ENCODE measurements around the gene HMGN5. TPM values are rescaled to one million over a fixed set of nuclear protein-coding genes. Genes with fewer than 3 reads are reported as not detected.

The HMGN5 gene
- polyA plus RNA-seq, 1 experiment: 1.0 TPM

DNA sequence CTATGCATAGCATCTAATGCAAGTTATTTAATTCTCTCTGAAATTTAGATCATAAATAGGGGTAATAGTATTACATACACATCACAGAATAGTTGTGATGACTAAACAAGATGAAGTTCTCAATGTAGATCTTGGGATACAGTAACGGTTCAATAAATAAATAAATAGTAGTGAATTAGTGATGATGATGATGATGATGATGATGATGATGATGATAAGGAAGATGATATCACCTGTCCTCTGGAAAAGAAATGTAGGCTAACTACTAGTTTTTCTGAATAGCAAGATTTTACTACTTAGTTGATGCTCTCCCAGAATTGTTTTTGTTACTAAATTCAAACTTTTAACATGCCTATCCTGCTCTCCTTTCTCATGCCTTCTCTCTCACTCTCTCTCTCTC lies 30.5 kb upstream of the HMGN5 start:
- Histone ChIP-seq H3K36me3 (ENCODE audit: control insufficient read depth, insufficient read depth, low read length) (no peaks in the 10 kb centered on the region), H3K27me3 (ENCODE audit: control insufficient read depth, insufficient read depth, low read length) (no peaks in the 10 kb centered on the region), H3K4me3 (ENCODE audit: low read depth, low read length) (no peak overlapping the region)
- CTCF ChIA-PET: interaction anchor here (0.6 kb wide), 1 partner anchor 9 kb away, joined by 3 read pairs; no protein-coding TSS in a partner anchor
- TF ChIP-seq CTCF (IDR thresholded peaks at IDR 0.05; ENCODE audit: insufficient read depth, low read depth, low read length): no peak
- DNase-seq (ENCODE audit: low read depth): no peak
- POLR2A ChIA-PET: no interaction called here

- CTCF ChIA-PET: no interaction called here
- POLR2A ChIA-PET: no interaction called here
- DNase-seq (ENCODE audit: low read depth): no peak
These were observed 29.8 kb upstream of the HMGN5 start for GRCh38 chrX:81231476-81231875.

DNA sequence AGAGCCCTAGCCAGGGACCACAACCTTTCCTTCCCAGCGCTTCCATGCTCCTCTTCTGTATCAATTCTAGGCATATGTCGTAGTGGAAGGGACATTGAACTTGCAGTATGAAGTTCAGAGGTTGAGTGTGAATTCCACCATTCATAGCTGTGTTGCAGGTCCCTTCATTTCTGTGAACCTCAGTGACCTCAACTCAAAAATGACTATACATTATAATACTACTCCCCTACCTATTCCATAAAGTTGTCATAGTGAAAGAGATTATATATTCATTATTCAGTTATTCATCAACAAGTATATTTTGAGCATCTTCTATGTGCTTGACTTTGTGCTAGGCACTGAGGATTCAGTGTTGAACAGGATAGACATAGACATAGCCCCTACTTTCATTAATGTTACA lies 28.2 kb upstream of the HMGN5 start:
- CTCF ChIA-PET: no interaction called here
- H3K36me3 ChIP-seq (ENCODE audit: control insufficient read depth, insufficient read depth, low read length): no peaks in the 10 kb centered on the region
- POLR2A ChIA-PET: no interaction called here
- no peak for TF ChIP-seq CTCF (IDR thresholded peaks at IDR 0.05; ENCODE audit: insufficient read depth, low read depth, low read length)
- no peak overlapping the region for H3K4me3 ChIP-seq (ENCODE audit: low read depth, low read length)
- no peak for DNase-seq (ENCODE audit: low read depth)
- H3K27me3 ChIP-seq (ENCODE audit: control insufficient read depth, insufficient read depth, low read length): no peaks in the 10 kb centered on the region

More at GRCh38 chrX:81231476-81231875, 29.8 kb upstream of the HMGN5 start:
- no peak for TF ChIP-seq CTCF (IDR thresholded peaks at IDR 0.05; ENCODE audit: insufficient read depth, low read depth, low read length)
- H3K4me3 ChIP-seq (ENCODE audit: low read depth, low read length): no peak overlapping the region
- H3K36me3 ChIP-seq (ENCODE audit: control insufficient read depth, insufficient read depth, low read length): no peaks in the 10 kb centered on the region
- no peaks in the 10 kb centered on the region for H3K27me3 ChIP-seq (ENCODE audit: control insufficient read depth, insufficient read depth, low read length)

- no peak overlapping the region for H3K4me3 ChIP-seq (ENCODE audit: low read depth, low read length)
- H3K27me3 ChIP-seq (ENCODE audit: control insufficient read depth, insufficient read depth, low read length): no peaks in the 10 kb centered on the region
- CTCF ChIA-PET: no interaction called here
- no peak for DNase-seq (ENCODE audit: low read depth)
- POLR2A ChIA-PET: no interaction called here
- TF ChIP-seq CTCF (IDR thresholded peaks at IDR 0.05; ENCODE audit: insufficient read depth, low read depth, low read length): no peak
- H3K36me3 ChIP-seq (ENCODE audit: control insufficient read depth, insufficient read depth, low read length): no peaks in the 10 kb centered on the region
These were observed 27.5 kb upstream of the HMGN5 start for GRCh38 chrX:81229229-81229628.

- ChIA-PET POLR2A (no interaction called here), CTCF (no interaction called here)
- no peaks in the 10 kb centered on the region for H3K36me3 ChIP-seq (ENCODE audit: control insufficient read depth, insufficient read depth, low read length)
These were observed 14.0 kb upstream of the HMGN5 start for GRCh38 chrX:81215685-81216084.

More at GRCh38 chrX:81215685-81216084, 14.0 kb upstream of the HMGN5 start:
- DNase-seq (ENCODE audit: low read depth): no peak
- Histone ChIP-seq H3K27me3 (ENCODE audit: control insufficient read depth, insufficient read depth, low read length) (no peaks in the 10 kb centered on the region), H3K4me3 (ENCODE audit: low read depth, low read length) (no peak overlapping the region)
- TF ChIP-seq CTCF (IDR thresholded peaks at IDR 0.05; ENCODE audit: insufficient read depth, low read depth, low read length): no peak

Measured in BJ (cell line).